GM12878 (cell line): Measurements from ENCODE around the gene CNOT3. TPM values are rescaled to one million over a fixed set of nuclear protein-coding genes. Genes with fewer than 3 reads are reported as not detected.

Source experiments
- BCL11A ChIP-seq: IDR thresholded peaks from 2 replicates; pipeline ENCODE4 v1.6.1; 2011; ENCODE audit warnings: low read depth, low read length
- BHLHE40 ChIP-seq, 2 experiments: fragments of 450-650 bp in 1 of 2; IDR thresholded peaks; 2 replicates each; pipeline ENCODE4 v1.6.1; 2011 to 2017; ENCODE audit warnings: low read depth in 2 of 2, borderline replicate concordance in 1 of 2, improper control_type of control experiment in 1 of 2, low read length in 1 of 2, mild to moderate bottlenecking in 1 of 2
- BMI1 ChIP-seq: fragments of 450-650 bp; IDR thresholded peaks from 2 replicates; pipeline ENCODE4 v1.6.1; 2016; ENCODE audit warnings: mild to moderate bottlenecking, moderate library complexity, borderline replicate concordance
- CREB1 ChIP-seq: IDR thresholded peaks from 2 replicates; pipeline ENCODE4 v1.6.1; 2012; ENCODE audit warnings: low read depth, mild to moderate bottlenecking, inconsistent platforms
- DPF2 ChIP-seq: fragments of 450-650 bp; IDR thresholded peaks from 2 replicates; pipeline ENCODE4 v1.6.1; 2017; ENCODE audit warnings: mild to moderate bottlenecking
- ESRRA ChIP-seq: IDR thresholded peaks from 2 replicates; pipeline ENCODE4 v1.6.1; 2012; ENCODE audit warnings: mild to moderate bottlenecking, low read length, improper control_type of control experiment
- FOXK2 ChIP-seq: fragments of 450-650 bp; IDR thresholded peaks from 2 replicates; pipeline ENCODE4 v1.6.1; 2017; ENCODE audit warnings: mild to moderate bottlenecking, moderate library complexity
- FOXM1 ChIP-seq: IDR thresholded peaks from 2 replicates; pipeline ENCODE4 v1.6.1; 2012; ENCODE audit warnings: low read depth, mild to moderate bottlenecking, inconsistent platforms, low read length, moderate library complexity
- GABPA ChIP-seq: IDR thresholded peaks from 2 replicates; pipeline ENCODE4 v1.6.1; 2014; ENCODE audit warnings: antibody characterized with exemption, low read depth, mild to moderate bottlenecking, inconsistent platforms
- KLF5 ChIP-seq: fragments of 450-650 bp; IDR thresholded peaks from 2 replicates; pipeline ENCODE4 v1.6.1; 2014; ENCODE audit warnings: mild to moderate bottlenecking; ENCODE audit not compliant: partially characterized antibody
- MTA2 ChIP-seq: fragments of 450-650 bp; IDR thresholded peaks from 2 replicates; pipeline ENCODE4 v1.6.1; 2016; ENCODE audit warnings: low read depth, mild to moderate bottlenecking, moderate library complexity
- NFYA ChIP-seq: IDR thresholded peaks from 2 replicates; pipeline ENCODE4 v1.6.1; 2011; ENCODE audit warnings: low read depth, mild to moderate bottlenecking, low read length, improper control_type of control experiment, borderline replicate concordance
- PML ChIP-seq: IDR thresholded peaks from 2 replicates; pipeline ENCODE4 v1.6.1; 2012; ENCODE audit warnings: low read length, inconsistent platforms
- SIX5 ChIP-seq: IDR thresholded peaks from 2 replicates; pipeline ENCODE4 v1.6.1; 2011; ENCODE audit warnings: mild to moderate bottlenecking, low read depth, low read length, moderate library complexity; ENCODE audit not compliant: severe bottlenecking
- SP1 ChIP-seq: IDR thresholded peaks from one replicate; pipeline ENCODE4 v1.6.1; 2011; ENCODE audit warnings: low read depth, low read length
- TAF1 ChIP-seq: IDR thresholded peaks from 2 replicates; pipeline ENCODE4 v1.6.1; 2011; ENCODE audit warnings: mild to moderate bottlenecking, low read depth, low read length, borderline replicate concordance
- TCF3 ChIP-seq: IDR thresholded peaks from 2 replicates; pipeline ENCODE4 v1.6.1; 2012; ENCODE audit warnings: low read depth, mild to moderate bottlenecking, low read length, borderline replicate concordance; ENCODE audit not compliant: insufficient read depth
- ZNF217 ChIP-seq: fragments of 450-650 bp; IDR thresholded peaks from 2 replicates; pipeline ENCODE4 v1.6.1; 2017; ENCODE audit warnings: antibody characterized with exemption, mild to moderate bottlenecking
- ZNF24 ChIP-seq: fragments of 450-650 bp; IDR thresholded peaks from 2 replicates; pipeline ENCODE4 v1.6.1; 2017; ENCODE audit warnings: antibody characterized with exemption, mild to moderate bottlenecking
- polyA plus RNA-seq, 11 experiments: library from polyadenylated mRNA; depleted of rRNA in 4 of 11; unstranded in 6 of 11; stranded (reverse) in 5 of 11; fragments of >200 nt; fragmentation: Nextera tagmentation in 4 of 11; fragmentation: Illumina TruSeq in 1 of 11; extraction: Ambion mirVana in 4 of 11; extraction: Trizol in 1 of 11; gene quantifications; 1 replicate in 1 of 11; 2 replicates in 10 of 11; pipeline versions ENCODE4 v1.2.1 to v1.2.3, GENCODE V29; 2011 to 2016; ENCODE audit warnings: inconsistent platforms in 2 of 11, missing spikeins in 2 of 11, low read depth in 1 of 11
- total RNA-seq, 4 experiments: library from RNA; depleted of rRNA in 3 of 4; stranded (reverse); fragments of >200 nt in 3 of 4; fragmentation: Illumina TruSeq in 1 of 4; extraction: Trizol in 1 of 4; gene quantifications; 2 replicates each; pipeline versions ENCODE4 v1.2.1 to v1.2.3, GENCODE V29; 2013 to 2021
- TF ChIP-seq, protein P1 (sequence below): fragments of 150-350 bp; IDR thresholded peaks from 2 replicates; pipeline ENCODE4 v1.6.1; 2016; ENCODE audit warnings: low read depth, low read length
- TF ChIP-seq, protein P2 (sequence below): IDR thresholded peaks from 2 replicates; pipeline ENCODE4 v1.6.1; 2011; ENCODE audit warnings: mild to moderate bottlenecking, low read depth, low read length, moderate library complexity; ENCODE audit not compliant: insufficient replicate concordance
- TF ChIP-seq, protein P3 (sequence below): IDR thresholded peaks from 2 replicates; pipeline ENCODE4 v1.6.1; 2011; ENCODE audit warnings: borderline replicate concordance, low read depth, mild to moderate bottlenecking, moderate library complexity, mixed read lengths, low read length; ENCODE audit not compliant: insufficient read depth; ENCODE audit errors: extremely low read length
- TF ChIP-seq, protein P4 (sequence below), 3 experiments: IDR thresholded peaks in 2 of 3; conservative IDR thresholded peaks in 1 of 3; 2 replicates each; pipeline ENCODE4 v1.5.1; 2011; ENCODE audit warnings: low read depth in 3 of 3, low read length in 3 of 3, mild to moderate bottlenecking in 3 of 3, control low read depth in 2 of 3, moderate library complexity in 2 of 3, inconsistent platforms in 1 of 3, mixed read lengths in 1 of 3; ENCODE audit not compliant: control insufficient read depth in 2 of 3, insufficient read depth in 1 of 3; ENCODE audit errors: extremely low read depth in 1 of 3

The CNOT3 gene
- total and polyA plus RNA-seq, 10 of the 15 experiments (the other 5 are each of a cell fraction or from before 2014, with no cell fraction given) = 0.14 to 45.1 (median 14.0) TPM

DNA sequence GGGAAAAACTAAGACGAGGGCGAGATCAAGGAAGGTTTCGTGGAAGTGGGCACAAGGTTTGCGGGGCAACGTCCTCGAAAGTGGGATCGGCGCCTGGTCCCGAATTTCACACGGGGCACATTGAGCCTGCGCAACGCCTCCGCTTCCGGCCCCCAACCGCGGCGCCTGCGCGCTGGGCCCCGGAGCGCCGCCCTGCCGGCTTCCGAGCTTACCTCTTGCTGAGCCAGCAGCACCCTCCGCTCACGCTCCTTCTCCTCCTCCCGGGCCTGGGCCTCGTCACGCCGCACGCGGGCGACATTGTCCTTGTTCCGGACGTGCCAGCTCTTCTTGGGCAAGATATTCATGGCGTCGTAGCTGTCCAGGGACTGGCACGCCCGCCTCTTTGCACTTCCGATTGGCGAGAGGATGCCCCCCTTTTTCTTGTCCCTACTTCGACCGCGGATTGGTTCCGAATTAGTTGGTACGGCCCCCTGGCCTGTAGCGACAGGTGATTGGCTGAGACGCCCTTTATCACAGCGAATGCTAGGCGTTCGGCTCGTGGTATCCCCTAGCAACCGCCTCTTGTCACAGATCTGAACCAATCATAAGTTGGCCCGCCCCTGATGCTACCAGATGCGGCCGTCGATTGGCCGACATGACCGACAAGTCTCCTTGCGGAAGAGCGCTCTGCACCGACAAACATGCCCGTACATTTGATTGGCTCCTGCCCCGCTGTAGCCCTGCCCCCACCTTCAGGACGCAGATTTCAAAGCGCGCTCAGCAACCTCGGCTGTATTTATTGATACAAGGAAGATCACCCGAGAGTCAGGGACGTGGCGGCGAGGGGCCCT lies 22.0 kb downstream of the CNOT3 start, which contains the start of gene LENG1 (continued):
- TF ChIP-seq, protein P1, sequence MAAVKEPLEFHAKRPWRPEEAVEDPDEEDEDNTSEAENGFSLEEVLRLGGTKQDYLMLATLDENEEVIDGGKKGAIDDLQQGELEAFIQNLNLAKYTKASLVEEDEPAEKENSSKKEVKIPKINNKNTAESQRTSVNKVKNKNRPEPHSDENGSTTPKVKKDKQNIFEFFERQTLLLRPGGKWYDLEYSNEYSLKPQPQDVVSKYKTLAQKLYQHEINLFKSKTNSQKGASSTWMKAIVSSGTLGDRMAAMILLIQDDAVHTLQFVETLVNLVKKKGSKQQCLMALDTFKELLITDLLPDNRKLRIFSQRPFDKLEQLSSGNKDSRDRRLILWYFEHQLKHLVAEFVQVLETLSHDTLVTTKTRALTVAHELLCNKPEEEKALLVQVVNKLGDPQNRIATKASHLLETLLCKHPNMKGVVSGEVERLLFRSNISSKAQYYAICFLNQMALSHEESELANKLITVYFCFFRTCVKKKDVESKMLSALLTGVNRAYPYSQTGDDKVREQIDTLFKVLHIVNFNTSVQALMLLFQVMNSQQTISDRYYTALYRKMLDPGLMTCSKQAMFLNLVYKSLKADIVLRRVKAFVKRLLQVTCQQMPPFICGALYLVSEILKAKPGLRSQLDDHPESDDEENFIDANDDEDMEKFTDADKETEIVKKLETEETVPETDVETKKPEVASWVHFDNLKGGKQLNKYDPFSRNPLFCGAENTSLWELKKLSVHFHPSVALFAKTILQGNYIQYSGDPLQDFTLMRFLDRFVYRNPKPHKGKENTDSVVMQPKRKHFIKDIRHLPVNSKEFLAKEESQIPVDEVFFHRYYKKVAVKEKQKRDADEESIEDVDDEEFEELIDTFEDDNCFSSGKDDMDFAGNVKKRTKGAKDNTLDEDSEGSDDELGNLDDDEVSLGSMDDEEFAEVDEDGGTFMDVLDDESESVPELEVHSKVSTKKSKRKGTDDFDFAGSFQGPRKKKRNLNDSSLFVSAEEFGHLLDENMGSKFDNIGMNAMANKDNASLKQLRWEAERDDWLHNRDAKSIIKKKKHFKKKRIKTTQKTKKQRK = peak; percentile 93
- TF ChIP-seq KLF5 (peak; percentile 92), BCL11A (no peak), FOXK2 (peak; percentile 62), SP1 (peak; percentile 99), TAF1 (peak; percentile 65; the same call in 1 of the 2 replicates), BMI1 (peak; percentile 100), CREB1 (peak; percentile 90), ZNF24 (no peak), ESRRA (0 out of 2 replicates have a peak, but pooled peaks have one; percentile 63), FOXM1 (peak; percentile 64; the same call in 1 of the 2 replicates), TCF3 (peak; percentile 48; the same call in 1 of the 2 replicates), PML (peak; percentile 74; the same call in 1 of the 2 replicates), BHLHE40 (IDR thresholded peaks at IDR 0.05; ENCODE audit: borderline replicate concordance in 1 of 2, low read depth in 2 of 2, low read length in 1 of 2) (peak; percentile 10 to 74; a peak in 2 of 4 replicates), GABPA (peak; percentile 82), MTA2 (no peak), DPF2 (peak; percentile 59), NFYA (peak; percentile 95), SIX5 (peak; percentile 32), ZNF217 (no peak)
- TF ChIP-seq, protein P2, sequence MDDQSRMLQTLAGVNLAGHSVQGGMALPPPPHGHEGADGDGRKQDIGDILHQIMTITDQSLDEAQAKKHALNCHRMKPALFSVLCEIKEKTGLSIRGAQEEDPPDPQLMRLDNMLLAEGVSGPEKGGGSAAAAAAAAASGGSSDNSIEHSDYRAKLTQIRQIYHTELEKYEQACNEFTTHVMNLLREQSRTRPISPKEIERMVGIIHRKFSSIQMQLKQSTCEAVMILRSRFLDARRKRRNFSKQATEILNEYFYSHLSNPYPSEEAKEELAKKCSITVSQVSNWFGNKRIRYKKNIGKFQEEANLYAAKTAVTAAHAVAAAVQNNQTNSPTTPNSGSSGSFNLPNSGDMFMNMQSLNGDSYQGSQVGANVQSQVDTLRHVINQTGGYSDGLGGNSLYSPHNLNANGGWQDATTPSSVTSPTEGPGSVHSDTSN = peak; percentile 92
- TF ChIP-seq, protein P3, sequence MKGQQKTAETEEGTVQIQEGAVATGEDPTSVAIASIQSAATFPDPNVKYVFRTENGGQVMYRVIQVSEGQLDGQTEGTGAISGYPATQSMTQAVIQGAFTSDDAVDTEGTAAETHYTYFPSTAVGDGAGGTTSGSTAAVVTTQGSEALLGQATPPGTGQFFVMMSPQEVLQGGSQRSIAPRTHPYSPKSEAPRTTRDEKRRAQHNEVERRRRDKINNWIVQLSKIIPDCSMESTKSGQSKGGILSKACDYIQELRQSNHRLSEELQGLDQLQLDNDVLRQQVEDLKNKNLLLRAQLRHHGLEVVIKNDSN = no peak
- TF ChIP-seq, protein P4, sequence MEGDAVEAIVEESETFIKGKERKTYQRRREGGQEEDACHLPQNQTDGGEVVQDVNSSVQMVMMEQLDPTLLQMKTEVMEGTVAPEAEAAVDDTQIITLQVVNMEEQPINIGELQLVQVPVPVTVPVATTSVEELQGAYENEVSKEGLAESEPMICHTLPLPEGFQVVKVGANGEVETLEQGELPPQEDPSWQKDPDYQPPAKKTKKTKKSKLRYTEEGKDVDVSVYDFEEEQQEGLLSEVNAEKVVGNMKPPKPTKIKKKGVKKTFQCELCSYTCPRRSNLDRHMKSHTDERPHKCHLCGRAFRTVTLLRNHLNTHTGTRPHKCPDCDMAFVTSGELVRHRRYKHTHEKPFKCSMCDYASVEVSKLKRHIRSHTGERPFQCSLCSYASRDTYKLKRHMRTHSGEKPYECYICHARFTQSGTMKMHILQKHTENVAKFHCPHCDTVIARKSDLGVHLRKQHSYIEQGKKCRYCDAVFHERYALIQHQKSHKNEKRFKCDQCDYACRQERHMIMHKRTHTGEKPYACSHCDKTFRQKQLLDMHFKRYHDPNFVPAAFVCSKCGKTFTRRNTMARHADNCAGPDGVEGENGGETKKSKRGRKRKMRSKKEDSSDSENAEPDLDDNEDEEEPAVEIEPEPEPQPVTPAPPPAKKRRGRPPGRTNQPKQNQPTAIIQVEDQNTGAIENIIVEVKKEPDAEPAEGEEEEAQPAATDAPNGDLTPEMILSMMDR (IDR thresholded peaks at IDR 0.05 in 2 of 3, conservative IDR thresholded peaks at IDR 0.05 in 1 of 3; ENCODE audit: control insufficient read depth in 2 of 3, extremely low read depth in 1 of 3, insufficient read depth in 1 of 3, low read depth in 3 of 3, low read length in 3 of 3) = peak in 2 of 3 experiments; percentile 16 to 34; a peak in 3 of 6 replicates
